HCT116 (cell line): Measurements from ENCODE around the gene TGFBR3. TPM values are rescaled to one million over a fixed set of nuclear protein-coding genes. Genes with fewer than 3 reads are reported as not detected.

Experiments
- ATAC-seq: fragments of 200-7000 bp; cut with Tn5 transposase; 2 replicates; pipeline ENCODE4 v1.9.1; 2020; ENCODE audit warnings: mild to moderate bottlenecking, moderate library complexity
- BruUV-seq: library from RNA; stranded (reverse); fragments of 400-500 nt; replicated peaks from 2 replicates; lab custom pipeline; 2021; lab: Mats Ljungman, UMichigan
- CTCF ChIA-PET: fragments of 300-600 bp; sonication (Branson Sonifier 250); formaldehyde crosslinking; loops from one replicate; lab custom pipeline; 2021; ENCODE audit warnings: antibody characterized with exemption; lab: Charles Lee
- POLR2A ChIA-PET: fragments of 300-600, 350-600 bp; sonication (Branson Sonifier 250); formaldehyde crosslinking; loops from one replicate; lab custom pipeline; 2021; ENCODE audit warnings: antibody characterized with exemption; lab: Charles Lee
- RAD21 ChIA-PET, 2 experiments: fragments of 300-600 bp; sonication (Branson Sonifier 250); formaldehyde crosslinking; loops; one replicate each; lab custom pipeline; 2023; ENCODE audit warnings: low total read pairs in 2 of 2; ENCODE audit not compliant: uncharacterized antibody in 2 of 2, unreplicated experiment in 2 of 2, low non-redundant PET in 1 of 2; lab: Charles Lee
- DNase-seq: peaks from one replicate; pipeline ENCODE4 v3.0.0-alpha.2; 2010; ENCODE audit warnings: low read depth, low spot score
- H2AFZ ChIP-seq: fragments of 200-600 bp; shearing (Covaris generic), sonication (generic); 2 replicates; pipeline ENCODE4 v1.6.1; 2017; ENCODE audit warnings: low read depth, mixed run types, mixed read lengths, antibody characterized with exemption, low read length; ENCODE audit not compliant: poor library complexity, severe bottlenecking
- H3K27ac ChIP-seq: 2 replicates; pipeline ENCODE4 v1.5.1; 2012; ENCODE audit warnings: low read depth, low read length
- H3K27me3 ChIP-seq: fragments of 200-600 bp; sonication (generic); 2 replicates; pipeline ENCODE4 v1.6.1; 2016; ENCODE audit warnings: mixed run types, low read length, mixed read lengths; ENCODE audit not compliant: insufficient read depth
- H3K36me3 ChIP-seq, 2 experiments: fragments of 200-500 bp in 1 of 2; fragments of 200-600 bp in 1 of 2; sonication (Bioruptor generic) in 1 of 2; sonication (generic) in 1 of 2; 2 replicates each; pipeline versions ENCODE4 v1.5.1 to v1.6.1; 2014 to 2016; ENCODE audit warnings: low read length in 2 of 2, inconsistent platforms in 1 of 2, mixed read lengths in 1 of 2, mixed run types in 1 of 2; ENCODE audit not compliant: insufficient read depth in 2 of 2, control insufficient read depth in 1 of 2
- H3K4me1 ChIP-seq, 2 experiments: fragments of 200-600 bp in 1 of 2; sonication (generic) in 1 of 2; 2 replicates each; pipeline versions ENCODE4 v1.5.1 to v1.6.1; 2012 to 2017; ENCODE audit warnings: low read length in 2 of 2, inconsistent platforms in 1 of 2, mild to moderate bottlenecking in 1 of 2, mixed read lengths in 1 of 2, mixed run types in 1 of 2, moderate library complexity in 1 of 2; ENCODE audit not compliant: insufficient read depth in 2 of 2, control insufficient read depth in 1 of 2
- H3K4me2 ChIP-seq: fragments of 200-600 bp; sonication (generic); 2 replicates; pipeline ENCODE4 v1.6.1; 2017; ENCODE audit warnings: mixed run types, low read length, mixed read lengths
- H3K4me3 ChIP-seq, 2 experiments: fragments of 200-600 bp in 1 of 2; sonication (generic) in 1 of 2; replicated peaks in 1 of 2; 2 replicates each; pipeline ENCODE4 v1.5.1; 2011 to 2016; ENCODE audit warnings: low read length in 2 of 2, control low read depth in 1 of 2, low read depth in 1 of 2, mild to moderate bottlenecking in 1 of 2, mixed read lengths in 1 of 2, mixed run types in 1 of 2
- H3K79me2 ChIP-seq: fragments of 200-600 bp; sonication (generic); 2 replicates; pipeline ENCODE4 v1.6.1; 2017; ENCODE audit warnings: mild to moderate bottlenecking, mixed run types, low read length, moderate library complexity, mixed read lengths; ENCODE audit not compliant: insufficient read depth
- H3K9ac ChIP-seq: fragments of 200-600 bp; sonication (generic); 2 replicates; pipeline ENCODE4 v1.6.1; 2016; ENCODE audit warnings: low read length, mixed read lengths
- H3K9me2 ChIP-seq: fragments of 200-600 bp; sonication (generic), shearing (Covaris generic); 2 replicates; pipeline ENCODE4 v1.6.1; 2017; ENCODE audit warnings: mixed run types, mild to moderate bottlenecking, moderate library complexity; ENCODE audit not compliant: insufficient read depth
- H3K9me3 ChIP-seq, 2 experiments: fragments of 200-500 bp in 1 of 2; fragments of 200-600 bp in 1 of 2; sonication (Bioruptor generic) in 1 of 2; sonication (generic) in 1 of 2; 2 replicates each; pipeline ENCODE4 v1.6.1; 2014 to 2017; ENCODE audit warnings: low read length in 2 of 2, mixed read lengths in 2 of 2, inconsistent platforms in 1 of 2, low read depth in 1 of 2, mild to moderate bottlenecking in 1 of 2, mixed run types in 1 of 2, moderate library complexity in 1 of 2; ENCODE audit not compliant: control insufficient read depth in 1 of 2, insufficient read depth in 1 of 2
- H4K20me1 ChIP-seq: fragments of 200-600 bp; sonication (generic), shearing (Covaris generic); 2 replicates; pipeline ENCODE4 v1.6.1; 2017; ENCODE audit warnings: mixed run types, mild to moderate bottlenecking, moderate library complexity; ENCODE audit not compliant: insufficient read depth
- CBX3 ChIP-seq: IDR thresholded peaks from 2 replicates; pipeline ENCODE4 v1.6.1; 2012; ENCODE audit warnings: low read depth
- CEBPB ChIP-seq: IDR thresholded peaks from 2 replicates; pipeline ENCODE4 v1.6.1; 2012; ENCODE audit warnings: low read depth
- EGR1 ChIP-seq: IDR thresholded peaks from 2 replicates; pipeline ENCODE4 v1.6.1; 2012; ENCODE audit warnings: low read depth
- EZH2 ChIP-seq: fragments of 200-600 bp; sonication (generic); IDR thresholded peaks from 2 replicates; pipeline ENCODE4 v1.6.1; 2017; ENCODE audit warnings: antibody characterized with exemption, mixed run types
- EZH2phosphoT487 ChIP-seq: fragments of 200-600 bp; IDR thresholded peaks from 2 replicates; pipeline ENCODE4 v1.6.1; 2018; ENCODE audit warnings: antibody characterized with exemption, borderline replicate concordance
- FOSL1 ChIP-seq: IDR thresholded peaks from 2 replicates; pipeline ENCODE4 v1.6.1; 2012; ENCODE audit warnings: low read depth
- JUND ChIP-seq: IDR thresholded peaks from 2 replicates; pipeline ENCODE4 v1.6.1; 2012
- RAD21 ChIP-seq: IDR thresholded peaks from 2 replicates; pipeline ENCODE4 v1.6.1; 2012; ENCODE audit warnings: low read depth, mild to moderate bottlenecking
- SIN3A ChIP-seq: IDR thresholded peaks from 2 replicates; pipeline ENCODE4 v1.6.1; 2012; ENCODE audit warnings: low read depth
- SP1 ChIP-seq: IDR thresholded peaks from 2 replicates; pipeline ENCODE4 v1.6.1; 2012; ENCODE audit warnings: low read depth
- SRF ChIP-seq: IDR thresholded peaks from 2 replicates; pipeline ENCODE4 v1.6.1; 2012; ENCODE audit warnings: low read depth
- TCF7L2 ChIP-seq: IDR thresholded peaks from 2 replicates; pipeline ENCODE4 v1.7.0; 2011; ENCODE audit warnings: borderline replicate concordance, inconsistent platforms; ENCODE audit not compliant: insufficient read depth, insufficient read length; ENCODE audit errors: extremely low read depth
- ZFX ChIP-seq: fragments of 450-650 bp; IDR thresholded peaks from 2 replicates; pipeline ENCODE4 v1.6.1; 2017
- intact Hi-C: fragments of 100-400 bp; cut with micrococcal nuclease; formaldehyde crosslinking; loops from 2 replicates; pipeline ENCODE4 v1.10.0; 2022
- total RNA-seq: library from RNA; stranded (reverse); gene quantifications from one replicate; pipeline ENCODE4 v1.2.1, GENCODE V29; 2021; ENCODE audit not compliant: unreplicated experiment
- TF ChIP-seq, protein P1 (sequence below): IDR thresholded peaks from 2 replicates; pipeline ENCODE4 v1.6.1; 2011; ENCODE audit warnings: mild to moderate bottlenecking, low read length, moderate library complexity; ENCODE audit not compliant: insufficient replicate concordance; ENCODE audit errors: extremely low read depth
- TF ChIP-seq, protein P2 (sequence below): IDR thresholded peaks from 2 replicates; pipeline ENCODE4 v1.6.1; 2012; ENCODE audit warnings: low read depth
- TF ChIP-seq, protein P3 (sequence below): IDR thresholded peaks from 2 replicates; pipeline ENCODE4 v1.6.1; 2012

Gene TGFBR3
- total RNA-seq, 1 experiment from 2014 or later = 7.1 TPM

DNA sequence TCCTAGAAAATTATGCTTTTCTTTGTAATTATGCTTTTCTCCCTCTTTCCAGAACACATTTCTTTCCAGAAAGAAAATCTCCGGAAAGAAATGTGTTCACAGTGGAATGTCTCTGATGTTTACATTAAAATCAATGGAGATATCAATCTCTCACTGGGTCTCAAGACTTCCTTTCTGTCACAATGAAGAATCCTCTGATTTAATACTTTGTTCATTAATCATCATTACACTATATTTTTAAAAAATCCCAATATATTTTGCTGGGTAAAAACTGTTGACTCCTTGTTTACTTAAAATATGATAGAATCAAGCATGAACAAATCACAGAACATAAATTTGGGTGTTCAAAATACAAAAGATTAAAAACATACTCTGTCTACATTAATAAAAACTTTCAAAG lies 26.3 kb upstream of the TGFBR3 start:
- ChIA-PET POLR2A (no interaction called here), RAD21 (no interaction called here), CTCF (no interaction called here)
- no peaks in the 10 kb centered on the region for H3K9me3 ChIP-seq
- H3K4me2 ChIP-seq = no peak overlapping the region
- DNase-seq (no peak), ATAC-seq (no peak)
- no peaks in the 10 kb centered on the region for H3K79me2 ChIP-seq
- intact Hi-C loops = no loop called here
- H2AFZ ChIP-seq = no peak overlapping the region
- no peaks in the 10 kb centered on the region for H3K4me1 ChIP-seq
- no peak for TF ChIP-seq JUND
- no peak for TF ChIP-seq EZH2
- no peak for TF ChIP-seq ZFX
- no peak for TF ChIP-seq SIN3A
- TF ChIP-seq SRF = no peak
- no peak for TF ChIP-seq RAD21
- TF ChIP-seq CBX3 = no peak
- TF ChIP-seq SP1 = no peak
- TF ChIP-seq TCF7L2 = no peak
- TF ChIP-seq, protein P1, sequence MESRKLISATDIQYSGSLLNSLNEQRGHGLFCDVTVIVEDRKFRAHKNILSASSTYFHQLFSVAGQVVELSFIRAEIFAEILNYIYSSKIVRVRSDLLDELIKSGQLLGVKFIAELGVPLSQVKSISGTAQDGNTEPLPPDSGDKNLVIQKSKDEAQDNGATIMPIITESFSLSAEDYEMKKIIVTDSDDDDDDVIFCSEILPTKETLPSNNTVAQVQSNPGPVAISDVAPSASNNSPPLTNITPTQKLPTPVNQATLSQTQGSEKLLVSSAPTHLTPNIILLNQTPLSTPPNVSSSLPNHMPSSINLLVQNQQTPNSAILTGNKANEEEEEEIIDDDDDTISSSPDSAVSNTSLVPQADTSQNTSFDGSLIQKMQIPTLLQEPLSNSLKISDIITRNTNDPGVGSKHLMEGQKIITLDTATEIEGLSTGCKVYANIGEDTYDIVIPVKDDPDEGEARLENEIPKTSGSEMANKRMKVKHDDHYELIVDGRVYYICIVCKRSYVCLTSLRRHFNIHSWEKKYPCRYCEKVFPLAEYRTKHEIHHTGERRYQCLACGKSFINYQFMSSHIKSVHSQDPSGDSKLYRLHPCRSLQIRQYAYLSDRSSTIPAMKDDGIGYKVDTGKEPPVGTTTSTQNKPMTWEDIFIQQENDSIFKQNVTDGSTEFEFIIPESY = no peak
- TF ChIP-seq CEBPB = no peak
- TF ChIP-seq, protein P2, sequence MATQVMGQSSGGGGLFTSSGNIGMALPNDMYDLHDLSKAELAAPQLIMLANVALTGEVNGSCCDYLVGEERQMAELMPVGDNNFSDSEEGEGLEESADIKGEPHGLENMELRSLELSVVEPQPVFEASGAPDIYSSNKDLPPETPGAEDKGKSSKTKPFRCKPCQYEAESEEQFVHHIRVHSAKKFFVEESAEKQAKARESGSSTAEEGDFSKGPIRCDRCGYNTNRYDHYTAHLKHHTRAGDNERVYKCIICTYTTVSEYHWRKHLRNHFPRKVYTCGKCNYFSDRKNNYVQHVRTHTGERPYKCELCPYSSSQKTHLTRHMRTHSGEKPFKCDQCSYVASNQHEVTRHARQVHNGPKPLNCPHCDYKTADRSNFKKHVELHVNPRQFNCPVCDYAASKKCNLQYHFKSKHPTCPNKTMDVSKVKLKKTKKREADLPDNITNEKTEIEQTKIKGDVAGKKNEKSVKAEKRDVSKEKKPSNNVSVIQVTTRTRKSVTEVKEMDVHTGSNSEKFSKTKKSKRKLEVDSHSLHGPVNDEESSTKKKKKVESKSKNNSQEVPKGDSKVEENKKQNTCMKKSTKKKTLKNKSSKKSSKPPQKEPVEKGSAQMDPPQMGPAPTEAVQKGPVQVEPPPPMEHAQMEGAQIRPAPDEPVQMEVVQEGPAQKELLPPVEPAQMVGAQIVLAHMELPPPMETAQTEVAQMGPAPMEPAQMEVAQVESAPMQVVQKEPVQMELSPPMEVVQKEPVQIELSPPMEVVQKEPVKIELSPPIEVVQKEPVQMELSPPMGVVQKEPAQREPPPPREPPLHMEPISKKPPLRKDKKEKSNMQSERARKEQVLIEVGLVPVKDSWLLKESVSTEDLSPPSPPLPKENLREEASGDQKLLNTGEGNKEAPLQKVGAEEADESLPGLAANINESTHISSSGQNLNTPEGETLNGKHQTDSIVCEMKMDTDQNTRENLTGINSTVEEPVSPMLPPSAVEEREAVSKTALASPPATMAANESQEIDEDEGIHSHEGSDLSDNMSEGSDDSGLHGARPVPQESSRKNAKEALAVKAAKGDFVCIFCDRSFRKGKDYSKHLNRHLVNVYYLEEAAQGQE = no peak
- no peak for TF ChIP-seq EZH2phosphoT487
- no peak for TF ChIP-seq FOSL1
- no peak for TF ChIP-seq EGR1
- TF ChIP-seq, protein P3, sequence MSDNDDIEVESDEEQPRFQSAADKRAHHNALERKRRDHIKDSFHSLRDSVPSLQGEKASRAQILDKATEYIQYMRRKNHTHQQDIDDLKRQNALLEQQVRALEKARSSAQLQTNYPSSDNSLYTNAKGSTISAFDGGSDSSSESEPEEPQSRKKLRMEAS = no peak
- no peaks in the 10 kb centered on the region for H3K27me3 ChIP-seq
- no peaks in the 10 kb centered on the region for H3K9me2 ChIP-seq
- H3K9ac ChIP-seq = no peak overlapping the region
- no peaks in the 10 kb centered on the region for H4K20me1 ChIP-seq
- H3K36me3 ChIP-seq = no peaks in the 10 kb centered on the region
- no TSS peak for BruUV-seq
- no peak overlapping the region for H3K4me3 ChIP-seq
- H3K27ac ChIP-seq = no peak overlapping the region
